Lung microvascular endothelial cell (primary cell): ENCODE results near the gene ITGAE. TPM values are rescaled to one million over a fixed set of nuclear protein-coding genes. Genes with fewer than 3 reads are reported as not detected.
"Not testable (repeated sequence)": the region's sequence is repeated elsewhere in the genome, so short reads cannot be mapped to it uniquely, and the experiment has no call there.

Experiments used
- DNase-seq, 2 donors: peaks; one replicate each; pipeline versions ENCODE4 v3.0.0 to v3.0.0-alpha.2; 2010; ENCODE audit warnings: low read depth in 2 of 2
- total RNA-seq: library from RNA; depleted of rRNA; stranded (reverse); fragments of >200 nt; gene quantifications from 2 replicates; pipeline ENCODE4 v1.2.1, GENCODE V29; 2014

The ITGAE gene
- total RNA-seq, 1 donor from 2014 or later: 12.3 TPM

- no peak for DNase-seq
These were observed 5.4 kb downstream of the ITGAE start for GRCh38 chr17:3795390-3796102.

GRCh38 chr17:3794557-3795389 lies 6.2 kb downstream of the ITGAE start:
- no peak for DNase-seq

- not testable (repeated sequence) for DNase-seq
These were observed 6.8 kb downstream of the ITGAE start for GRCh38 chr17:3794152-3794551.

GRCh38 chr17:3793258-3793657 lies 7.7 kb downstream of the ITGAE start:
- not testable (repeated sequence) for DNase-seq

DNA sequence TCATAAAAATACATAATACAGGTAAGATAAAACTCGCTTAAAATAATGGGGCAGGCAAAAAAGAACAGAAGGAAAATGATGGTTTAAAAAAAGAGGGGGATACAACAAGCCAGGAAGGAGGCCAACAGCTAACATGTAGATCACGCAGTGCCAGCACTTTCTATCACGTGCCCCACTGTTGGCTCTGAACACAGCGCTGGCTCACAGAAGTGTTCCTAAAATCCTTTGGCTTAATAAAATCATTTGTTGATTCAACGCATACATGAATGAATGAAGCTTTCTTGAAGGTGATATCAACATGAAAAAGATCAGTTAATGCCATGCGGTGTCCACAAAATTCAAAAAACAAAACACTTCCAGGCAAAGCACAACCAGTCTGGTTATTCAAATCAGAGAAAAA lies 8.5 kb downstream of the ITGAE start:
- peak in 1 of 2 donors; percentile 51 for DNase-seq

GRCh38 chr17:3788200-3788599 lies 12.8 kb downstream of the ITGAE start:
- no peak for DNase-seq

DNA sequence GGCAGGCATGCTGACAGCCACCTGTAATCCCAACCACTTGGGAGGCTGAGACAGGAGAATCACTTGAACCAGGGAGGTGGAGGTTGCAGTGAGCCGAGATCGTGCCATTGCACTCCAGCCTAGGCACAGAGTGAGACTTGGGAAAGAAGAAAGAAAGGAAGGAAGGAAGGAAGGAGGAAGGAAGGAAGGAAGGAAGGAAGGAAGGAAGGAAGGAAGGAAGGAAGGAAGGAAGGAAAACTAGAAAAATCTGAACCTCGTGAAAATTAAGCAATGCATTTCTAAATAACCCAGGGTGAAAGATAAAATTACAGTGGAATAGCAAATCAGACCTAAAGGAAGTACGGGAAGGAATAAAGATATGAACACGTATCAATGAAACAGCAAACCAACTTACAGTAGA lies 15.7 kb downstream of the ITGAE start:
- not testable (repeated sequence) for DNase-seq

- DNase-seq: no peak
These were observed 18.2 kb downstream of the ITGAE start for GRCh38 chr17:3782751-3783150.

DNA sequence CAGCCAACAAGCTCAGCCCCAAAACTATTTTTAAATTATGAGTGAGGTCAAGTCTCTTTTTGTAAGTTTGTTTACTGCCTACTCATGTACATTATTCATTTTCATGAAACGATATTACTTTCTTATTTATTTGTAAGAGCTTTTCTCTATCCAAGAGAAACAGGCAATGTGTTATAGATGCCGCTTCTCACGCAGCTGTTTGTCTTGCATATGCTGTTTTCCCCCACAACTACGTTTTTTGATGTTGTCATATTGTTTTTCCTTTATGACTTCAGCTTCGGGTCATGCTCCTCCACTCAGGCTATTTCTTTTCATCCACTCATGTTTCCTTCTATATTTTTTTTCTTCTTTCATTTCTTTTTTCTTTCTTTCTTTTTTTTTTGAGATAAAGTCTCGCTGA lies 20.0 kb downstream of the ITGAE start:
- DNase-seq: no peak

- DNase-seq: no peak
These were observed 23.4 kb downstream of the ITGAE start for GRCh38 chr17:3777366-3778120.

DNA sequence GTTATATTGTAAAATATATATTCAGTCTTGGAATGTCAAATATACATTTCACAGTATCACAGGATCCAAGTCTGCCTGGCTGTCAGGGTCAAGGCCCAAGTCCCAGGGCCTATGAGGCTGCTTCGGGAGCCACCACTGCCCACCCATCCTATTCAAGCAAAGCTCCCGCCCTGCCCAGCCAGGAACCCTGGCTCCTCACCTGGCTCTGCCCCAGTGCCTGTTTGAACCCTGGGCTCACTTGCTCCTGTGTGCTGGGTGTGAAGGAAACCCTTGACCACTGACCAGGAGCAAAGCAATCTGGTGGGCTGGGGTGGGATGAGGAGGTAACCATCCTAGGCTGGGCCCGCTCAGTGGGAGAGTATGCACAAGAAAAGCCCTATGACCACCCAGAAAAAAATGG lies 27.0 kb downstream of the ITGAE start:
- no peak for DNase-seq

DNA sequence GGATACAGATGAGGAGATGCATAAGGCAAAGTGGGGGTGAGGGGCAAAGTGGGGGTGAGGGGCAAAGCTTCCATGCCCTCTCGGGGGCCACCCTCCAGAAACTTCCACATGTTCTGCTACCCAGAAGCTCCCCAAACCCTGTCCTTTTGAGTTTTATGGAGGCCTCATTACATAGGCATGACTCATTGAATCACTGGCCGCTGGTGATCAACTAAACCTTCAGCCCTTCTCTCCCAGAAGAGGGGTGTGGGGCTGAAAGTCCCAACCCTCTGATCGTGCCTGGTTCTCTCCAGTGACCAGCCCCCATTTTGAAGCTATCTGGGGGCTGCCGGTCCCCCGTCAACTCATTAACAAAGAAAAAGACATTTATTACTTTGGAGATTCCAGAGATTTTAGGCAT lies 27.5 kb downstream of the ITGAE start:
- DNase-seq: no peak

DNA sequence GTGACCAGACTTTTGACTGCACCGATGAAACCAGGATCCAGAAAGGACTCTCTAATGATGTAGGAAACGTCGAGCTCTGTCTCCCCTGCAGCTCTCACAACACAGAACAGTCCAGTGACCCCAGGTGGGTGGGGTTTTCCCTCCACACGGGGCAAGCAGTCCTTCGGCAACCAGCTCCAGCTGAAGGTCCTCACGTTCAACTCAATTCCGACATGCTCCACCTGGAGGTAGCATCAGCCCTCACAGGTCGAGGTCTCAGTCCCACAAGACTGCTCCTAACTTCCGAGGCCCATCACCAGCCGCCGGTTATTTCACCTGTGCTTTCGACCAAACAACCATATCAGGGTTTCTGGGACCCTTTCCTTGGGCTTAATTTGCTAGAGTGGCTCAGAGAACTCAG lies 28.2 kb downstream of the ITGAE start:
- no peak for DNase-seq

GRCh38 chr17:3771140-3771539 lies 29.8 kb downstream of the ITGAE start:
- no peak for DNase-seq

GRCh38 chr17:3770466-3770865 lies 30.5 kb downstream of the ITGAE start:
- DNase-seq: no peak

DNA sequence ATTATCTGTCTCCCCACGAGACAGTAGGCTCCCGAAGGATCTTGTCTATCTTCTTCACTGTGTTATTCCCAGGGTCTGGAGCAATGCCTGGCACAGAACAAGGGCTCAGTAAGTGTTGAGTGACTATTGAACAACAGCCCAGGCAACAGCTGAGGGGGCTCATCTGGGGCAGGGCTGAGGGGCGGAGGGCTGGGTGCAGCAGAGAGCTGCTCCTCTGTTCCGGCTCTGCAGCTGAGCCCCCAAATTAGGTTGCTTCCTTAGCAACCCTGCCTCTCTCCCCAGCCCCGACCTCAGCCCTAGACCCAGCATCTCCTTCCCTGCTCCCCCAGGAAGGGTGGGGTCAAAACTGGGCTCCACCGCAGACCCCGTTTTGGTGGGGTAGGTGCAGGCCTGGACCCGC lies 32.2 kb downstream of the ITGAE start:
- no peak for DNase-seq

- DNase-seq: no peak
These were observed 32.6 kb downstream of the ITGAE start for GRCh38 chr17:3768341-3768740.

- DNase-seq: no peak
These were observed 34.2 kb downstream of the ITGAE start for GRCh38 chr17:3766779-3767178.

GRCh38 chr17:3765981-3766380 lies 35.0 kb downstream of the ITGAE start:
- DNase-seq: no peak

DNA sequence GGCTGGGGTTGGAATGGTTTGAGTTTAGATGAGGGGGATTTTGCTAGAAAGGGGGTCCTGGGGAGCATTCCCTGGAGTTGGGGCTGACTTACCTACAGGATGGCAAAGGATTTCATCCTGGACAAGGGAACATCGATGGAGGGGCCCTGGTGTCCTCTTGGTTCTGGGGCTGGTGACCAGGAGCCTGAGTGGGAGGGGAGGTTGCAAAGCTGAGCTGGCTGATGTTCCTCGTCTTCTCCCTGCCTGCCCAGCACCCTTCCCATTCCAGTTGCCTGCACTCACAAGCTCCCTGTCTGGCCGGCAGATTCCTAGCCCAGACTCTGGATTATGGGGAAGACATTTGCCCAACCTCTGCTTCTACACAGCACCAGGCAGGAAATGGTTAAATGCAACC lies 37.2 kb downstream of the ITGAE start:
- no peak for DNase-seq

- DNase-seq: no peak
These were observed 37.8 kb downstream of the ITGAE start for GRCh38 chr17:3762922-3763776.
